IMR-90 (cell line): Measurements from ENCODE around the gene SLC24A3. TPM values are rescaled to one million over a fixed set of nuclear protein-coding genes. Genes with fewer than 3 reads are reported as not detected.

ENCODE experiments used
- ATAC-seq: fragments of 200-7000 bp; cut with Tn5 transposase; 2 replicates; pipeline ENCODE4 v1.9.1; 2020; ENCODE audit warnings: low read depth, mild to moderate bottlenecking, moderate library complexity
- BruUV-seq: library from RNA; stranded (reverse); fragments of 400-500 nt; replicated peaks from 2 replicates; lab custom pipeline; 2021; lab: Mats Ljungman, UMichigan
- CTCF ChIA-PET: fragments of 300-600 bp; formaldehyde crosslinking; extraction: SDS; loops from one replicate; lab custom pipeline; 2021; ENCODE audit warnings: antibody characterized with exemption; lab: Yijun Ruan, JAX
- POLR2A ChIA-PET: fragments of 300-600 bp; sonication (Branson Sonifier 250); formaldehyde crosslinking; loops from one replicate; lab custom pipeline; 2022; ENCODE audit warnings: antibody characterized with exemption; ENCODE audit not compliant: unreplicated experiment; lab: Charles Lee
- DNase-seq: peaks from one replicate; pipeline ENCODE4 v3.0.0; 2013
- H2AFZ ChIP-seq: replicated peaks from 2 replicates; pipeline ENCODE3; 2013; ENCODE audit warnings: low read length, mild to moderate bottlenecking; ENCODE audit not compliant: poor library complexity
- H2AK5ac ChIP-seq: 2 replicates; pipeline ENCODE4 v1.6.1; 2013; ENCODE audit warnings: low read depth, low read length, inconsistent platforms
- H2AK9ac ChIP-seq: replicated peaks from 2 replicates; pipeline ENCODE3; 2013; ENCODE audit warnings: mild to moderate bottlenecking, low read depth, low read length, moderate library complexity; ENCODE audit not compliant: poor library complexity
- H2BK120ac ChIP-seq: 2 replicates; pipeline ENCODE4 v1.6.1; 2013; ENCODE audit warnings: low read depth, low read length, inconsistent platforms
- H2BK15ac ChIP-seq: 3 replicates; pipeline ENCODE4 v1.6.1; 2013; ENCODE audit warnings: low read depth, low read length, inconsistent platforms
- H2BK20ac ChIP-seq: 2 replicates; pipeline ENCODE4 v1.6.1; 2013; ENCODE audit warnings: low read depth, mild to moderate bottlenecking, inconsistent platforms, low read length, moderate library complexity
- H2BK5ac ChIP-seq: 2 replicates; pipeline ENCODE4 v1.6.1; 2013; ENCODE audit warnings: mild to moderate bottlenecking, low read depth, low read length, inconsistent platforms; ENCODE audit not compliant: poor library complexity, severe bottlenecking
- H3K14ac ChIP-seq: replicated peaks from 2 replicates; pipeline ENCODE4 v1.6.1; 2013; ENCODE audit warnings: low read depth, low read length, inconsistent platforms
- H3K18ac ChIP-seq: 2 replicates; pipeline ENCODE4 v1.6.1; 2013; ENCODE audit warnings: low read depth, low read length, control low read depth
- H3K23ac ChIP-seq: 2 replicates; pipeline ENCODE4 v1.6.1; 2013; ENCODE audit warnings: low read depth, low read length, inconsistent platforms
- H3K27ac ChIP-seq: 2 replicates; pipeline ENCODE4 v1.5.1; 2013; ENCODE audit warnings: mild to moderate bottlenecking, control low read depth, low read length; ENCODE audit not compliant: insufficient read depth
- H3K27me3 ChIP-seq: 2 replicates; pipeline ENCODE4 v1.6.1; 2013; ENCODE audit warnings: low read length; ENCODE audit not compliant: control insufficient read depth, insufficient read depth
- H3K36me3 ChIP-seq: 2 replicates; pipeline ENCODE4 v1.6.1; 2013; ENCODE audit warnings: low read length, mixed read lengths; ENCODE audit not compliant: control insufficient read depth, insufficient read depth
- H3K4ac ChIP-seq: 2 replicates; pipeline ENCODE4 v1.6.1; 2013; ENCODE audit warnings: low read depth, low read length, inconsistent platforms
- H3K4me1 ChIP-seq: 2 replicates; pipeline ENCODE4 v1.6.1; 2013; ENCODE audit warnings: low read length, mixed read lengths; ENCODE audit not compliant: control insufficient read depth, insufficient read depth
- H3K4me2 ChIP-seq: 2 replicates; pipeline ENCODE4 v1.6.1; 2013; ENCODE audit warnings: low read depth, mild to moderate bottlenecking, control low read depth, low read length, moderate library complexity
- H3K4me3 ChIP-seq: 2 replicates; pipeline ENCODE4 v1.5.1; 2013; ENCODE audit warnings: low read depth, mild to moderate bottlenecking, control low read depth, low read length, moderate library complexity; ENCODE audit not compliant: insufficient read depth
- H3K56ac ChIP-seq: 2 replicates; pipeline ENCODE4 v1.6.1; 2013; ENCODE audit warnings: low read length, inconsistent platforms; ENCODE audit not compliant: insufficient read depth; ENCODE audit errors: extremely low read depth
- H3K79me1 ChIP-seq, 2 experiments: 2 replicates each; pipeline ENCODE4 v1.6.1; 2013; ENCODE audit warnings: low read length in 2 of 2, inconsistent platforms in 1 of 2, low read depth in 1 of 2
- H3K9ac ChIP-seq: 2 replicates; pipeline ENCODE4 v1.6.1; 2013; ENCODE audit warnings: low read depth, low read length, control low read depth
- H3K9me1 ChIP-seq: 2 replicates; pipeline ENCODE4 v1.6.1; 2013; ENCODE audit warnings: low read length, inconsistent platforms; ENCODE audit not compliant: insufficient read depth
- H3K9me3 ChIP-seq: 2 replicates; pipeline ENCODE4 v1.6.1; 2013; ENCODE audit warnings: low read length; ENCODE audit not compliant: control insufficient read depth, insufficient read depth
- H4K20me1 ChIP-seq: 2 replicates; pipeline ENCODE4 v1.6.1; 2013; ENCODE audit warnings: low read length, inconsistent platforms; ENCODE audit not compliant: insufficient read depth
- H4K5ac ChIP-seq: 2 replicates; pipeline ENCODE4 v1.6.1; 2013; ENCODE audit warnings: mild to moderate bottlenecking, low read depth, low read length, control low read depth
- H4K8ac ChIP-seq, 2 experiments: 2 replicates each; pipeline ENCODE4 v1.6.1; 2013; ENCODE audit warnings: low read depth in 2 of 2, low read length in 2 of 2, control low read depth in 1 of 2, inconsistent platforms in 1 of 2
- H4K91ac ChIP-seq: 2 replicates; pipeline ENCODE4 v1.6.1; 2013; ENCODE audit warnings: low read depth, low read length, inconsistent platforms; ENCODE audit not compliant: insufficient read depth
- BHLHE40 ChIP-seq: fragments of 150-350 bp; IDR thresholded peaks from 2 replicates; pipeline ENCODE4 v1.6.1; 2016; ENCODE audit warnings: mild to moderate bottlenecking, low read depth, low read length
- CEBPB ChIP-seq: IDR thresholded peaks from 2 replicates; pipeline ENCODE4 v1.6.1; 2012; ENCODE audit warnings: low read depth, low read length, improper control_type of control experiment
- CHD1 ChIP-seq: IDR thresholded peaks from 2 replicates; pipeline ENCODE4 v1.6.1; 2012; ENCODE audit warnings: low read depth, low read length, improper control_type of control experiment
- FOS ChIP-seq: fragments of 150-350 bp; IDR thresholded peaks from 2 replicates; pipeline ENCODE4 v1.6.1; 2016; ENCODE audit warnings: low read depth, low read length
- MAFK ChIP-seq: IDR thresholded peaks from 2 replicates; pipeline ENCODE4 v1.6.1; 2012; ENCODE audit warnings: low read depth, low read length, improper control_type of control experiment
- MAZ ChIP-seq: IDR thresholded peaks from 2 replicates; pipeline ENCODE4 v1.6.1; 2012; ENCODE audit warnings: low read depth, mild to moderate bottlenecking, low read length, improper control_type of control experiment, moderate library complexity, borderline replicate concordance
- MXI1 ChIP-seq: IDR thresholded peaks from 2 replicates; pipeline ENCODE4 v1.6.1; 2012; ENCODE audit warnings: low read depth, mild to moderate bottlenecking, low read length, moderate library complexity, borderline replicate concordance
- NFE2L2 ChIP-seq: fragments of 150-350 bp; IDR thresholded peaks from 2 replicates; pipeline ENCODE4 v1.6.1; 2016; ENCODE audit warnings: low read depth, mild to moderate bottlenecking, low read length
- POLR2A ChIP-seq: IDR thresholded peaks from 2 replicates; pipeline ENCODE4 v1.6.1; 2012; ENCODE audit warnings: mild to moderate bottlenecking, low read depth, low read length
- RAD21 ChIP-seq: IDR thresholded peaks from 2 replicates; pipeline ENCODE4 v1.6.1; 2012; ENCODE audit warnings: low read length, improper control_type of control experiment
- RCOR1 ChIP-seq: IDR thresholded peaks from 2 replicates; pipeline ENCODE4 v1.6.1; 2012; ENCODE audit warnings: mild to moderate bottlenecking, low read length, improper control_type of control experiment; ENCODE audit not compliant: insufficient replicate concordance
- RFX5 ChIP-seq: IDR thresholded peaks from 2 replicates; pipeline ENCODE4 v1.8.0; 2012; ENCODE audit warnings: low read depth, mild to moderate bottlenecking, low read length, moderate library complexity
- SMC3 ChIP-seq: fragments of 150-350 bp; IDR thresholded peaks from 2 replicates; pipeline ENCODE4 v1.6.1; 2016; ENCODE audit warnings: low read depth, mild to moderate bottlenecking, antibody characterized with exemption, low read length, moderate library complexity
- WGBS, 2 experiments: methylation state at CpG; one replicate each; pipeline versions ENCODE4 v1.1.5 to v1.1.7; 2013; ENCODE audit warnings: missing lambda C conversion rate in 2 of 2; ENCODE audit not compliant: insufficient read length in 1 of 2; ENCODE audit errors: extremely low coverage in 2 of 2; 5-methylcytosine and 5-hydroxymethylcytosine counted together
- dilution Hi-C: fragments of 300-500 bp; cut with HindIII; formaldehyde crosslinking; loops from one replicate; pipeline ENCODE4 v1.14.3; 2018; ENCODE audit warnings: low sequenced_read_pairs; ENCODE audit not compliant: unreplicated experiment
- in situ Hi-C: fragments of 300-500 bp; cut with MboI; formaldehyde crosslinking; loops from 3 replicates; pipeline ENCODE4 v1.14.3; 2019; ENCODE audit warnings: low sequenced_read_pairs, inconsistent platforms, mixed read lengths
- intact Hi-C: fragments of 100-400 bp; cut with micrococcal nuclease; formaldehyde crosslinking; loops from 2 replicates; pipeline ENCODE4 v1.10.0; 2022
- polyA plus RNA-seq, 3 experiments: library from polyadenylated mRNA; depleted of rRNA; stranded (reverse); fragments of >200 nt; gene quantifications; 2 replicates each; pipeline ENCODE4 v1.2.3, GENCODE V29; 2012; ENCODE audit warnings: low replicate concordance in 1 of 3
- total RNA-seq: library from RNA; depleted of rRNA; stranded (reverse); fragments of >200 nt; gene quantifications from 2 replicates; pipeline ENCODE4 v1.2.3, GENCODE V29; 2012
- TF ChIP-seq, protein P1 (sequence below): conservative IDR thresholded peaks from 2 replicates; pipeline ENCODE4 v1.5.1; 2012; ENCODE audit warnings: mild to moderate bottlenecking, low read depth, low read length, improper control_type of control experiment
- TF ChIP-seq, protein P2 (sequence below): fragments of 150-350 bp; IDR thresholded peaks from 2 replicates; pipeline ENCODE4 v1.6.1; 2016; ENCODE audit warnings: low read depth, mild to moderate bottlenecking, low read length, moderate library complexity, borderline replicate concordance
- TF ChIP-seq, protein P3 (sequence below): fragments of 150-350 bp; IDR thresholded peaks from 2 replicates; pipeline ENCODE4 v1.6.1; 2017; ENCODE audit warnings: mild to moderate bottlenecking, antibody characterized with exemption, low read length, low read depth

The SLC24A3 gene
- total and polyA plus RNA-seq, 2 of the 4 experiments (the other 2 are of a cell fraction) = not detected

DNA sequence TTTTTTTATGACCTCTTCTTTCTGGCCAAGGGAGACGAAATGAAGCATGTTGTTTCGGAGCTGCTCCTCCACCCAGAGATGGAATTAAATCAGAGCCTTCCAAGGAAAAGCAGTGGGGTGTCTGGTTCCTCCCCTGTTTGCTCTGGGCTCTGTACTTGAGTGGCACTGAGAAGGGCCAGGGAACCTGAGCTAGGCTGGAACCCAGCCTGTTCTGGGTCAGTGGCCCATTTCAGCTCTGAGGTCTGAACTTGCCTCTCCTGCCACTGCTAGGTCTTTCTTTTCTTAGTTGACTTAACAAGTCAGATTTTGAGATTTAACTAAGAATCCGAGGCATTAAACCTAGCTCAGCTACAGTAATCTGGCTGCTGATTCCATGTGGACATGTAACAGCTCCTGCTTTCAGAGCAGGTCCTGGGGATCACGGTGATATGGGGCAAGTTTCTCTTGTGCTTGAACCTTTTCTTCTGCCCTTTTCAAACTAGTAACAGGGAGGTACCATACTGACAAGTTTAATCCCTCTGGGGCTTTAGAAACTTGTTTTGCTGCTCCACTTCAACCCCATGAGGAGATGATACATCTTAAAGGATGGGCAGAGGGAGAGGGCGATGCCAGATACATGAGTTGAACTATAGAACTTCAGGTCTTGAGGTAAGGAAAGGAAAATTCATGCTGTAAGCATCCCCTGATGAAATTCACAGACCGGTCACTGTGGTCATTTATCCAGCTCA, 101.1 kb downstream of the SLC24A3 start:
- ChIA-PET CTCF (no interaction called here), POLR2A (no interaction called here)
- H2AK5ac ChIP-seq = no peak overlapping the region
- H3K4ac ChIP-seq = no peak overlapping the region
- no peaks in the 10 kb centered on the region for H3K79me1 ChIP-seq
- ATAC-seq (no peak), DNase-seq (no peak)
- H3K14ac ChIP-seq = no peak overlapping the region
- H3K56ac ChIP-seq = no peak overlapping the region
- no peak overlapping the region for H4K91ac ChIP-seq
- TF ChIP-seq RCOR1 (no peak), BHLHE40 (no peak), CEBPB (no peak), CHD1 (no peak), NFE2L2 (no peak), POLR2A (no peak), FOS (no peak), SMC3 (no peak), MAZ (no peak), RFX5 (no peak), MAFK (no peak), RAD21 (no peak), MXI1 (no peak)
- TF ChIP-seq, protein P1, sequence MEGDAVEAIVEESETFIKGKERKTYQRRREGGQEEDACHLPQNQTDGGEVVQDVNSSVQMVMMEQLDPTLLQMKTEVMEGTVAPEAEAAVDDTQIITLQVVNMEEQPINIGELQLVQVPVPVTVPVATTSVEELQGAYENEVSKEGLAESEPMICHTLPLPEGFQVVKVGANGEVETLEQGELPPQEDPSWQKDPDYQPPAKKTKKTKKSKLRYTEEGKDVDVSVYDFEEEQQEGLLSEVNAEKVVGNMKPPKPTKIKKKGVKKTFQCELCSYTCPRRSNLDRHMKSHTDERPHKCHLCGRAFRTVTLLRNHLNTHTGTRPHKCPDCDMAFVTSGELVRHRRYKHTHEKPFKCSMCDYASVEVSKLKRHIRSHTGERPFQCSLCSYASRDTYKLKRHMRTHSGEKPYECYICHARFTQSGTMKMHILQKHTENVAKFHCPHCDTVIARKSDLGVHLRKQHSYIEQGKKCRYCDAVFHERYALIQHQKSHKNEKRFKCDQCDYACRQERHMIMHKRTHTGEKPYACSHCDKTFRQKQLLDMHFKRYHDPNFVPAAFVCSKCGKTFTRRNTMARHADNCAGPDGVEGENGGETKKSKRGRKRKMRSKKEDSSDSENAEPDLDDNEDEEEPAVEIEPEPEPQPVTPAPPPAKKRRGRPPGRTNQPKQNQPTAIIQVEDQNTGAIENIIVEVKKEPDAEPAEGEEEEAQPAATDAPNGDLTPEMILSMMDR = no peak
- TF ChIP-seq, protein P2, sequence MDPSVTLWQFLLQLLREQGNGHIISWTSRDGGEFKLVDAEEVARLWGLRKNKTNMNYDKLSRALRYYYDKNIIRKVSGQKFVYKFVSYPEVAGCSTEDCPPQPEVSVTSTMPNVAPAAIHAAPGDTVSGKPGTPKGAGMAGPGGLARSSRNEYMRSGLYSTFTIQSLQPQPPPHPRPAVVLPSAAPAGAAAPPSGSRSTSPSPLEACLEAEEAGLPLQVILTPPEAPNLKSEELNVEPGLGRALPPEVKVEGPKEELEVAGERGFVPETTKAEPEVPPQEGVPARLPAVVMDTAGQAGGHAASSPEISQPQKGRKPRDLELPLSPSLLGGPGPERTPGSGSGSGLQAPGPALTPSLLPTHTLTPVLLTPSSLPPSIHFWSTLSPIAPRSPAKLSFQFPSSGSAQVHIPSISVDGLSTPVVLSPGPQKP = no peak
- TF ChIP-seq, protein P3, sequence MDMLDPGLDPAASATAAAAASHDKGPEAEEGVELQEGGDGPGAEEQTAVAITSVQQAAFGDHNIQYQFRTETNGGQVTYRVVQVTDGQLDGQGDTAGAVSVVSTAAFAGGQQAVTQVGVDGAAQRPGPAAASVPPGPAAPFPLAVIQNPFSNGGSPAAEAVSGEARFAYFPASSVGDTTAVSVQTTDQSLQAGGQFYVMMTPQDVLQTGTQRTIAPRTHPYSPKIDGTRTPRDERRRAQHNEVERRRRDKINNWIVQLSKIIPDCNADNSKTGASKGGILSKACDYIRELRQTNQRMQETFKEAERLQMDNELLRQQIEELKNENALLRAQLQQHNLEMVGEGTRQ = no peak
- H3K27ac ChIP-seq = no peak overlapping the region
- H3K27me3 ChIP-seq = no peaks in the 10 kb centered on the region
- no peak overlapping the region for H4K8ac ChIP-seq
- dilution Hi-C loops = no loop called here
- H2AFZ ChIP-seq = no peak overlapping the region
- no peak overlapping the region for H2BK120ac ChIP-seq
- no peaks in the 10 kb centered on the region for H3K36me3 ChIP-seq
- H2BK15ac ChIP-seq = no peak overlapping the region
- no peaks in the 10 kb centered on the region for H3K9me1 ChIP-seq
- no peak overlapping the region for H2BK20ac ChIP-seq
- H4K20me1 ChIP-seq = no peaks in the 10 kb centered on the region
- no TSS peak for BruUV-seq
- WGBS, 2 experiments = 0% methylated on average over 1 of the region's 6 CpGs; no CpG with 5 or more reads in 1 of the 2 experiments
- no peak overlapping the region for H2BK5ac ChIP-seq
- intact Hi-C loops = no loop called here
- H4K5ac ChIP-seq = no peak overlapping the region
- H3K9me3 ChIP-seq = peaks cover 3% of the 10 kb centered on the region; the same call in 1 of the 2 replicates
- H3K4me3 ChIP-seq = no peak overlapping the region
- in situ Hi-C loops = no loop called here
- H3K23ac ChIP-seq = no peak overlapping the region
- no peak overlapping the region for H3K4me2 ChIP-seq
- no peak overlapping the region for H3K18ac ChIP-seq
- no peaks in the 10 kb centered on the region for H3K4me1 ChIP-seq
- no peak overlapping the region for H3K9ac ChIP-seq
- no peak overlapping the region for H2AK9ac ChIP-seq
